Uterus (tissue), 4 donors: ENCODE data around the gene NFRKB. TPM values are rescaled to one million over a fixed set of nuclear protein-coding genes. Genes with fewer than 3 reads are reported as not detected.
A peak's percentile ranks its signal among the peaks of the same experiment; 100 is the strongest.

ENCODE experiments used
- DNase-seq, 2 donors: peaks; one replicate each; pipeline ENCODE4 v3.0.0-alpha.2; 2019 to 2020
- H3K27ac ChIP-seq, 2 donors: fragments of 200-600 bp; sonication (generic); 1 replicate in 1 of 2; 2 replicates in 1 of 2; pipeline ENCODE4 v1.5.1; 2016 to 2018
- H3K27me3 ChIP-seq, 2 donors: fragments of 200-600 bp; sonication (generic); one replicate each; pipeline ENCODE4 v1.5.1; 2018 to 2019; ENCODE audit warnings: control low read depth in 1 of 2
- H3K36me3 ChIP-seq, 2 donors: fragments of 200-600 bp; sonication (generic); one replicate each; pipeline ENCODE4 v1.5.1; 2019; ENCODE audit warnings: control low read depth in 1 of 2
- H3K4me1 ChIP-seq, 2 donors: fragments of 200-600 bp; sonication (generic); one replicate each; pipeline ENCODE4 v1.5.1; 2018 to 2019; ENCODE audit warnings: control low read depth in 1 of 2
- H3K4me3 ChIP-seq, 2 donors: fragments of 200-600 bp; sonication (generic); 1 replicate in 1 of 2; 2 replicates in 1 of 2; pipeline ENCODE4 v1.5.1; 2018 to 2019; ENCODE audit warnings: mild to moderate bottlenecking in 1 of 2
- H3K9me3 ChIP-seq, 2 donors: fragments of 200-600 bp; sonication (generic); one replicate each; pipeline ENCODE4 v1.5.1; 2019; ENCODE audit warnings: control low read depth in 1 of 2
- POLR2A ChIP-seq, 2 donors: fragments of 450-650 bp; IDR thresholded peaks; one replicate each; pipeline ENCODE4 v1.6.1; 2016; ENCODE audit warnings: antibody characterized with exemption in 2 of 2, mild to moderate bottlenecking in 1 of 2, moderate library complexity in 1 of 2
- intact Hi-C: fragments of 100-400 bp; cut with DNase I; formaldehyde crosslinking; loops from one replicate; pipeline ENCODE4 v1.15.1; 2023; ENCODE audit warnings: low total_unique reads
- total RNA-seq, 4 donors: library from RNA; depleted of rRNA in 3 of 4; stranded (reverse); fragments of >200 nt in 3 of 4; gene quantifications; one replicate each; pipeline versions ENCODE4 v1.1.0 to v1.2.4, GENCODE V29; 2014 to 2023
- TF ChIP-seq, protein P1 (sequence below), 4 experiments: fragments of 200-600 bp in 2 of 4; fragments of 450-650 bp in 2 of 4; sonication (generic) in 2 of 4; IDR thresholded peaks; one replicate each; pipeline ENCODE4 v1.5.1; 2016 to 2019; ENCODE audit warnings: antibody characterized with exemption in 4 of 4, mild to moderate bottlenecking in 2 of 4, moderate library complexity in 1 of 4
- donor health status: DM: yes; HTN: yes; CAD: no.

The NFRKB gene
- total RNA-seq, 4 donors from 2014 or later: 8.8 to 59.6 (median 34.6) TPM

- Histone ChIP-seq H3K4me3 (peak overlapping the region; percentile 46 to 90), H3K36me3 (no peaks in the 10 kb centered on the region), H3K27me3 (no peaks in the 10 kb centered on the region), H3K27ac (peak overlapping the region; percentile 53 to 83), H3K9me3 (no peaks in the 10 kb centered on the region), H3K4me1 (peaks cover 0 to 6% of the 10 kb centered on the region in 2 donors)
- DNase-seq: no peak
- intact Hi-C loops: no loop called here
- no peak for TF ChIP-seq POLR2A (IDR thresholded peaks at IDR 0.05)
- TF ChIP-seq, protein P1, sequence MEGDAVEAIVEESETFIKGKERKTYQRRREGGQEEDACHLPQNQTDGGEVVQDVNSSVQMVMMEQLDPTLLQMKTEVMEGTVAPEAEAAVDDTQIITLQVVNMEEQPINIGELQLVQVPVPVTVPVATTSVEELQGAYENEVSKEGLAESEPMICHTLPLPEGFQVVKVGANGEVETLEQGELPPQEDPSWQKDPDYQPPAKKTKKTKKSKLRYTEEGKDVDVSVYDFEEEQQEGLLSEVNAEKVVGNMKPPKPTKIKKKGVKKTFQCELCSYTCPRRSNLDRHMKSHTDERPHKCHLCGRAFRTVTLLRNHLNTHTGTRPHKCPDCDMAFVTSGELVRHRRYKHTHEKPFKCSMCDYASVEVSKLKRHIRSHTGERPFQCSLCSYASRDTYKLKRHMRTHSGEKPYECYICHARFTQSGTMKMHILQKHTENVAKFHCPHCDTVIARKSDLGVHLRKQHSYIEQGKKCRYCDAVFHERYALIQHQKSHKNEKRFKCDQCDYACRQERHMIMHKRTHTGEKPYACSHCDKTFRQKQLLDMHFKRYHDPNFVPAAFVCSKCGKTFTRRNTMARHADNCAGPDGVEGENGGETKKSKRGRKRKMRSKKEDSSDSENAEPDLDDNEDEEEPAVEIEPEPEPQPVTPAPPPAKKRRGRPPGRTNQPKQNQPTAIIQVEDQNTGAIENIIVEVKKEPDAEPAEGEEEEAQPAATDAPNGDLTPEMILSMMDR (IDR thresholded peaks at IDR 0.05): no peak
Measured at GRCh38 chr11:129894278-129895125, 876 bp downstream of the NFRKB start.

DNA sequence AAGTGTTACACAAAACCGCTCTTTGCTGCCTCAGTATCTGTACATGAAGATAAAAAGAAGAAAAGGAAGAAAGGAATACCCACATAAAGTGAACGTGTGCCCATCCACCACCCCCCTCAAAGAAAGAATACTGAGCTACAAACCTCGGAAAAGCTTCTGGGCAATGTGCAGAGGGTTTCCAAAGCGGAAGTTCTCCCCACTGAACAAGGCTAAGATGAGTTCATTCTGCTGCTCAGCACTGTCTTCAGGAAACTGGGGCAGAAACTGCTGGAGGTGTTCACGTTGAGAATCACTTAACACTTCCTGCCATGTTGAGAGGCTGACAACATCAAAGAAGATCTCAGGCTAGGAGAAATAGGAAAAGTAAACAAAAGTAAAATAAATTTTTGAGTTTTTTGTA, 6.9 kb downstream of the NFRKB start:
- H3K27me3 ChIP-seq: no peaks in the 10 kb centered on the region
- H3K4me1 ChIP-seq: no peaks in the 10 kb centered on the region
- TF ChIP-seq, protein P1 (IDR thresholded peaks at IDR 0.05): no peak
- TF ChIP-seq POLR2A (IDR thresholded peaks at IDR 0.05): no peak
- no peak overlapping the region for H3K4me3 ChIP-seq
- DNase-seq: no peak
- no peaks in the 10 kb centered on the region for H3K36me3 ChIP-seq
- no peaks in the 10 kb centered on the region for H3K9me3 ChIP-seq
- intact Hi-C loops: no loop called here
- no peak overlapping the region for H3K27ac ChIP-seq

DNA sequence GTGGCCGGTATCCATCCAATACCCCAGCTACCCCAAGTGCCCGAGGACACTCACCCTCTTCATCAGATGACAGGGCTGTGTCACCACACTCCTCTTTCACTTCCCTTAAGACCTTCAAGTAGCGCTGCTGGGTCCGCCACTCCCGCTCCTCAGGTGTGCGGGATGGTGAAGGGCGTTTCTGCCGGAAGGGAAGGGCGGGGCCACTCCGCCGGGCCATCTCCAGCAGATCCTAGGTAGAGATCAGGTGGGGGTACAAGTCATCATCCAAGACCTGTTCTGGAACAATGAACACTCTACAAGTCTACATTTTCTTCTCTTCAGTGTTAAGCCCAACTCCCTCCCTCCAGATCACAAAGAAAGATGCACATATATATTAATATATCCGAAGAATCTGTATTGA, 10.0 kb downstream of the NFRKB start:
- TF ChIP-seq, protein P1 (IDR thresholded peaks at IDR 0.05): no peak
- no peak for TF ChIP-seq POLR2A (IDR thresholded peaks at IDR 0.05)
- intact Hi-C loops: no loop called here
- Histone ChIP-seq H3K27ac (no peak overlapping the region), H3K4me1 (no peaks in the 10 kb centered on the region), H3K36me3 (no peaks in the 10 kb centered on the region), H3K9me3 (no peaks in the 10 kb centered on the region), H3K27me3 (no peaks in the 10 kb centered on the region), H3K4me3 (no peak overlapping the region)
- no peak for DNase-seq

GRCh38 chr11:129884581-129884980, 10.8 kb downstream of the NFRKB start:
- no peak for DNase-seq
- no peaks in the 10 kb centered on the region for H3K4me1 ChIP-seq
- H3K27me3 ChIP-seq: no peaks in the 10 kb centered on the region
- H3K36me3 ChIP-seq: no peaks in the 10 kb centered on the region
- no peak overlapping the region for H3K27ac ChIP-seq
- TF ChIP-seq, protein P1 (IDR thresholded peaks at IDR 0.05): no peak
- no peak for TF ChIP-seq POLR2A (IDR thresholded peaks at IDR 0.05)
- intact Hi-C loops: no loop called here
- H3K4me3 ChIP-seq: no peak overlapping the region
- no peaks in the 10 kb centered on the region for H3K9me3 ChIP-seq

DNA sequence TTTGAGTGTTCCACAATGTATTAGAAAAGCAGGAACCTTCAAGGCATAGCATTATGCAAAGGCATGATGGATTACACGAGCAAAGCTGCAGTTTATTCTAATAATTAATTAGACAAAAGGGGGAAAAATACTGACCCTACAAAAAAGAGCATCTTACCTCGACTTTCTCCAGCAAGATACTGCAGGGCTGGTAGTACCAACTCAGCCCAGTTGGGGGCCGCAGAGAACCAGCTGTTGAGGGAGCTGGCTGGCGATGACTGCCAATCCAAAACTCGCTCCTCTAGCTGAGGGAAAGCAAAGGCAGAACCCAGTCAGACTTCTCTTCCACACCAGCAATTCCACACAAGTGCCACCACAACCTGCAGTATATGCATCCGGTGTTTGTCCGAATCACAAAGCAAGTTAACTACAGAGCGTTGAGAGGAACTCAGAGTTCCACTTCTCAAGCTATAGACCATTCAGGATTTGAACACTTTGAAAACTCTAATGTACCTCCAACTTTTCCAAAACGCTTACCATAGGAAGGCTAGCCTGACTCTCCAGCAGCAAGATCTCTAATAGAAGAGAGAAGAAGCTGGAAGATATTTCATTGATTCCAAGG, 13.7 kb downstream of the NFRKB start:
- Histone ChIP-seq H3K4me1 (no peaks in the 10 kb centered on the region), H3K4me3 (no peak overlapping the region), H3K36me3 (no peaks in the 10 kb centered on the region), H3K27ac (no peak overlapping the region), H3K9me3 (no peaks in the 10 kb centered on the region), H3K27me3 (no peaks in the 10 kb centered on the region)
- intact Hi-C loops: no loop called here
- DNase-seq: no peak
- no peak for TF ChIP-seq POLR2A (IDR thresholded peaks at IDR 0.05)
- TF ChIP-seq, protein P1 (IDR thresholded peaks at IDR 0.05): no peak
